Articular chondrocyte of knee joint (primary cell): ENCODE data around the gene YLPM1. TPM values are rescaled to one million over a fixed set of nuclear protein-coding genes. Genes with fewer than 3 reads are reported as not detected.

Source experiments
- total RNA-seq: library from RNA; depleted of rRNA; stranded (reverse); fragments of >200 nt; gene quantifications from 2 replicates; pipeline ENCODE4 v1.2.3, GENCODE V29; 2012

Gene YLPM1
- total RNA-seq, result 51.3 and 52.8 TPM in 2 replicates

GRCh38 chr14:74762917-74763802 is at the start of gene YLPM1:
TSS of gene YLPM1 (plus strand) at chr14:74763316. CDS start at chr14:74763490, 174 bp downstream.

GRCh38 chr14:74875941-74876913 is 113.1 kb downstream of the YLPM1 start, which contains the start of gene PROX2:
TSS of gene PROX2 (minus strand) at chr14:74876145. CDS start at chr14:74863834, 12,311 bp downstream.

GRCh38 chr14:74881431-74882102 is 118.5 kb downstream of the YLPM1 start, which contains the start of gene DLST:
TSS of gene DLST (plus strand) at chr14:74881916. CDS start at chr14:74881954, 38 bp downstream.

Other genes starting within 250 kb of the YLPM1 start
- gene LTBP2, start 151.1 kb upstream of the YLPM1 start, total RNA-seq, result 315 and 335 TPM in 2 replicates
- gene AREL1, start 50.2 kb upstream of the YLPM1 start, total RNA-seq, result 25.9 and 26.9 TPM in 2 replicates
- 49.4 and 68.9 TPM in 2 replicates for gene FCF1, start 50.2 kb upstream of the YLPM1 start, total RNA-seq
- not detected in 2 replicates for gene PROX2, start 112.8 kb downstream of the YLPM1 start, total RNA-seq
- 64.5 and 78.0 TPM in 2 replicates for gene DLST, start 118.6 kb downstream of the YLPM1 start, total RNA-seq
- 0.76 and 0.78 TPM in 2 replicates for gene RPS6KL1, start 159.9 kb downstream of the YLPM1 start, total RNA-seq
- gene PGF, start 192.3 kb downstream of the YLPM1 start, total RNA-seq, result 7.4 and 30.1 TPM in 2 replicates
- gene EIF2B2, start 239.6 kb downstream of the YLPM1 start, total RNA-seq, result 27.4 and 45.0 TPM in 2 replicates